ENCODE results near the gene PTBP1. TPM values are rescaled to one million over a fixed set of nuclear protein-coding genes. Genes with fewer than 3 reads are reported as not detected.
A peak's percentile ranks its signal among the peaks of the same experiment; 100 is the strongest.
"Not testable (repeated sequence)": the region's sequence is repeated elsewhere in the genome, so short reads cannot be mapped to it uniquely, and the experiment has no call there.

PTBP1 gene
- total RNA-seq, 1 donor from 2014 or later = 285 TPM

- DNase-seq (ENCODE audit: low spot score) = no peak
- no peaks in the 10 kb centered on the region for H3K9me3 Mint-ChIP-seq (ENCODE audit: low read depth)
- TF ChIP-seq CTCF (IDR thresholded peaks at IDR 0.05) = no peak
- peaks cover 1% of the 10 kb centered on the region for H3K36me3 Mint-ChIP-seq (ENCODE audit: low read depth)
- no peak overlapping the region for H3K4me3 Mint-ChIP-seq (ENCODE audit: unreplicated experiment)
- H3K27me3 Mint-ChIP-seq (ENCODE audit: low read depth) = peaks cover 15% of the 10 kb centered on the region
- no peak overlapping the region for H3K27ac Mint-ChIP-seq (ENCODE audit: unreplicated experiment)
- H3K4me1 Mint-ChIP-seq (ENCODE audit: low read depth) = peaks cover 15% of the 10 kb centered on the region
These were observed 48.7 kb downstream of the PTBP1 start for GRCh38 chr19:845707-846521.

- no peak for TF ChIP-seq CTCF (IDR thresholded peaks at IDR 0.05)
- Mint-ChIP-seq H3K9me3 (ENCODE audit: low read depth) (no peaks in the 10 kb centered on the region), H3K27ac (ENCODE audit: unreplicated experiment) (no peak overlapping the region), H3K27me3 (ENCODE audit: low read depth) (peaks cover 12% of the 10 kb centered on the region), H3K4me1 (ENCODE audit: low read depth) (peaks cover 16% of the 10 kb centered on the region), H3K4me3 (ENCODE audit: unreplicated experiment) (no peak overlapping the region), H3K36me3 (ENCODE audit: low read depth) (peaks cover 1% of the 10 kb centered on the region)
- no peak for DNase-seq (ENCODE audit: low spot score)
These were observed 51.2 kb downstream of the PTBP1 start for GRCh38 chr19:848386-848921.

- H3K4me3 Mint-ChIP-seq (ENCODE audit: unreplicated experiment); H3K27ac Mint-ChIP-seq (ENCODE audit: unreplicated experiment); DNase-seq (ENCODE audit: low spot score); H3K9me3 Mint-ChIP-seq (ENCODE audit: low read depth); H3K36me3 Mint-ChIP-seq (ENCODE audit: low read depth): not testable (repeated sequence)
- peaks cover 12% of the 10 kb centered on the region for H3K27me3 Mint-ChIP-seq (ENCODE audit: low read depth)
- peaks cover 16% of the 10 kb centered on the region for H3K4me1 Mint-ChIP-seq (ENCODE audit: low read depth)
These were observed 51.9 kb downstream of the PTBP1 start for GRCh38 chr19:849195-849594.

- peak overlapping the region; percentile 49 for H3K27ac Mint-ChIP-seq (ENCODE audit: unreplicated experiment)
These were observed 53.1 kb downstream of the PTBP1 start for GRCh38 chr19:850221-850978.

GRCh38 chr19:850979-851335, 53.7 kb downstream of the PTBP1 start:
- peaks cover 8% of the 10 kb centered on the region for H3K4me1 Mint-ChIP-seq (ENCODE audit: low read depth)
- H3K27me3 Mint-ChIP-seq (ENCODE audit: low read depth) = peaks cover 3% of the 10 kb centered on the region
- TF ChIP-seq CTCF (IDR thresholded peaks at IDR 0.05) = no peak
- H3K4me3 Mint-ChIP-seq (ENCODE audit: unreplicated experiment) = no peak overlapping the region
- DNase-seq (ENCODE audit: low spot score) = no peak
- H3K36me3 Mint-ChIP-seq (ENCODE audit: low read depth) = no peaks in the 10 kb centered on the region
- no peaks in the 10 kb centered on the region for H3K9me3 Mint-ChIP-seq (ENCODE audit: low read depth)
- no peak overlapping the region for H3K27ac Mint-ChIP-seq (ENCODE audit: unreplicated experiment)

More at GRCh38 chr19:850221-850978, 53.1 kb downstream of the PTBP1 start:
- H3K4me1 Mint-ChIP-seq (ENCODE audit: low read depth) = peaks cover 12% of the 10 kb centered on the region
- peak; percentile 96 for DNase-seq (ENCODE audit: low spot score)
- no peak overlapping the region for H3K4me3 Mint-ChIP-seq (ENCODE audit: unreplicated experiment)
- H3K36me3 Mint-ChIP-seq (ENCODE audit: low read depth) = no peaks in the 10 kb centered on the region
- peaks cover 7% of the 10 kb centered on the region for H3K27me3 Mint-ChIP-seq (ENCODE audit: low read depth)
- no peak for TF ChIP-seq CTCF (IDR thresholded peaks at IDR 0.05)
- H3K9me3 Mint-ChIP-seq (ENCODE audit: low read depth) = no peaks in the 10 kb centered on the region
